22Rv1 (cell line): ENCODE results near the gene KRTAP10-10.

Experiments used
- CTCF ChIP-seq: fragments of 450-650 bp; IDR thresholded peaks from 2 replicates; pipeline ENCODE4 v1.5.1; 2017; ENCODE audit warnings: mild to moderate bottlenecking
- ZFX ChIP-seq: fragments of 450-650 bp; IDR thresholded peaks from 2 replicates; pipeline ENCODE4 v1.6.1; 2017; ENCODE audit warnings: antibody characterized with exemption, borderline replicate concordance

- TF ChIP-seq CTCF (no peak), ZFX (no peak)
Observed at GRCh38 chr21:44612669-44613229, 24.4 kb upstream of the KRTAP10-10 start.
